Transverse colon (tissue), 4 donors: Measurements from ENCODE around the gene MOAP1. TPM values are rescaled to one million over a fixed set of nuclear protein-coding genes. Genes with fewer than 3 reads are reported as not detected.
"Not testable (repeated sequence)": the region's sequence is repeated elsewhere in the genome, so short reads cannot be mapped to it uniquely, and the experiment has no call there.

Experiments used
- DNase-seq: peaks from one replicate; pipeline ENCODE4 v3.0.0-alpha.2; 2019
- H3K27ac ChIP-seq, 4 donors: fragments of 200-600 bp; sonication (generic); 2 replicates each; pipeline ENCODE4 v1.5.1; 2016 to 2018; ENCODE audit warnings: inconsistent platforms in 4 of 4
- H3K27me3 ChIP-seq: fragments of 200-600 bp; sonication (generic); 2 replicates; pipeline ENCODE4 v1.5.1; 2017; ENCODE audit warnings: inconsistent platforms
- H3K36me3 ChIP-seq, 4 donors: fragments of 200-600 bp; sonication (generic); 2 replicates each; pipeline ENCODE4 v1.5.1; 2017 to 2019; ENCODE audit warnings: inconsistent platforms in 4 of 4
- H3K4me1 ChIP-seq, 4 donors: fragments of 200-600 bp; sonication (generic); 2 replicates each; pipeline ENCODE4 v1.5.1; 2017 to 2020; ENCODE audit warnings: inconsistent platforms in 4 of 4
- H3K4me3 ChIP-seq, 4 donors: fragments of 200-600 bp; sonication (generic); 1 replicate in 1 of 4; 2 replicates in 3 of 4; pipeline versions ENCODE4 v1.5.1 to v1.6.1; 2017 to 2019; ENCODE audit warnings: inconsistent platforms in 4 of 4
- H3K9me3 ChIP-seq, 2 donors: fragments of 200-600 bp; sonication (generic); 2 replicates each; pipeline ENCODE4 v1.5.1; 2017 to 2019; ENCODE audit warnings: inconsistent platforms in 2 of 2
- CTCF ChIP-seq, 5 experiments: fragments of 200-600 bp in 3 of 5; fragments of 450-650 bp in 2 of 5; sonication (generic) in 3 of 5; IDR thresholded peaks; 1 replicate in 2 of 5; 2 replicates in 3 of 5; pipeline ENCODE4 v1.5.1; 2016 to 2017; ENCODE audit warnings: antibody characterized with exemption in 5 of 5, inconsistent platforms in 3 of 5, mild to moderate bottlenecking in 2 of 5, moderate library complexity in 1 of 5
- EP300 ChIP-seq: sonication (generic); formaldehyde crosslinking; IDR thresholded peaks from one replicate; pipeline ENCODE4 v1.6.1; 2017; ENCODE audit warnings: antibody characterized with exemption, low read depth
- POLR2A ChIP-seq: fragments of 450-650 bp; IDR thresholded peaks from one replicate; pipeline ENCODE4 v1.6.1; 2016; ENCODE audit warnings: antibody characterized with exemption, mild to moderate bottlenecking, moderate library complexity
- POLR2AphosphoS5 ChIP-seq, 3 donors: sonication (generic); formaldehyde crosslinking; IDR thresholded peaks; one replicate each; pipeline ENCODE4 v1.6.1; 2016; ENCODE audit warnings: antibody characterized with exemption in 3 of 3
- WGBS, 2 donors: methylation state at CpG; one replicate each; pipeline ENCODE4 v1.1.5; 2018; ENCODE audit warnings: low coverage in 1 of 2; 5-methylcytosine and 5-hydroxymethylcytosine counted together
- in situ Hi-C, 4 donors: fragments of 200-750 bp; cut with MboI; loops; one replicate each; pipeline versions ENCODE4 v1.15.0 to v1.15.1; 2017; ENCODE audit warnings: low sequenced_read_pairs in 3 of 4, low pct_ligation_motif_present in 1 of 4, low pct_unique_long_range_greater_than_20kb in 1 of 4
- intact Hi-C: fragments of 100-400 bp; cut with DNase I; formaldehyde crosslinking; loops from one replicate; pipeline ENCODE4 v1.15.1; 2023; ENCODE audit warnings: low total_unique reads
- total RNA-seq, 4 donors: library from RNA; depleted of rRNA; stranded (reverse); fragments of >200 nt; gene quantifications; one replicate each; pipeline ENCODE4 v1.1.0, GENCODE V29; 2016

Gene MOAP1
- total RNA-seq, 4 donors from 2014 or later = 2.2 to 28.1 (median 12.3) TPM

- no peaks in the 10 kb centered on the region for H3K27me3 ChIP-seq
- no peak overlapping the region for H3K4me3 ChIP-seq
- no peak for TF ChIP-seq POLR2A
- no peak for TF ChIP-seq EP300
- no peak for TF ChIP-seq POLR2AphosphoS5 (IDR thresholded peaks at IDR 0.05)
- 95% methylated on average over 4 to 8 of the region's 8 CpGs for WGBS, 2 donors
- in situ Hi-C loops (loop anchor here in 1 of 4 donors (10.0 kb wide), 1 partner anchor 194 kb away; no protein-coding TSS in a partner anchor), intact Hi-C loops (no loop called here)
- no peak for DNase-seq
- H3K4me1 ChIP-seq = peaks cover 0 to 14% (median 5%) of the 10 kb centered on the region in 4 donors
- H3K27ac ChIP-seq = no peak overlapping the region
- no peaks in the 10 kb centered on the region for H3K9me3 ChIP-seq
- no peaks in the 10 kb centered on the region for H3K36me3 ChIP-seq
Observed at GRCh38 chr14:93148979-93149378, 35.7 kb downstream of the MOAP1 start.

- Histone ChIP-seq H3K27me3 (no peaks in the 10 kb centered on the region), H3K4me1 (peaks cover 0 to 12% (median 2%) of the 10 kb centered on the region in 4 donors), H3K27ac (no peak overlapping the region), H3K9me3 (no peaks in the 10 kb centered on the region), H3K36me3 (no peaks in the 10 kb centered on the region), H3K4me3 (no peak overlapping the region)
- in situ Hi-C loops (loop anchor here in 1 of 4 donors (10.0 kb wide), 1 partner anchor 191 kb away; no protein-coding TSS in a partner anchor), intact Hi-C loops (no loop called here)
- no peak for TF ChIP-seq CTCF (IDR thresholded peaks at IDR 0.05)
- no peak for TF ChIP-seq EP300
- no peak for TF ChIP-seq POLR2AphosphoS5 (IDR thresholded peaks at IDR 0.05)
- no peak for TF ChIP-seq POLR2A
- no peak for DNase-seq
- WGBS, 2 donors = 64 to 93% methylated on average over 3 to 9 of the region's 9 CpGs
Observed at GRCh38 chr14:93146119-93146518, 38.6 kb downstream of the MOAP1 start.

- Histone ChIP-seq H3K27me3 (no peaks in the 10 kb centered on the region), H3K4me3 (no peak overlapping the region), H3K36me3 (no peaks in the 10 kb centered on the region), H3K9me3 (no peaks in the 10 kb centered on the region), H3K4me1 (peaks cover 0 to 7% (median 5%) of the 10 kb centered on the region in 4 donors), H3K27ac (no peak overlapping the region)
- 67 to 72% methylated on average over 5 to 12 of the region's 13 CpGs for WGBS, 2 donors
- in situ Hi-C loops (loop anchor here in 2 of 4 donors (5.0 to 10.0 kb wide), 2 partner anchors 188 to 191 kb away; no protein-coding TSS in a partner anchor), intact Hi-C loops (no loop called here)
- no peak for DNase-seq
- TF ChIP-seq CTCF (IDR thresholded peaks at IDR 0.05) = no peak
- no peak for TF ChIP-seq POLR2A
- no peak for TF ChIP-seq POLR2AphosphoS5 (IDR thresholded peaks at IDR 0.05)
- TF ChIP-seq EP300 = no peak
Observed at GRCh38 chr14:93142854-93143652, 41.6 kb downstream of the MOAP1 start.

- Histone ChIP-seq H3K27ac (no peak overlapping the region), H3K9me3 (no peaks in the 10 kb centered on the region), H3K27me3 (no peaks in the 10 kb centered on the region), H3K4me1 (peaks cover 0 to 36% (median 16%) of the 10 kb centered on the region in 4 donors), H3K4me3 (no peak overlapping the region), H3K36me3 (no peaks in the 10 kb centered on the region)
- in situ Hi-C loops = loop anchor here in 2 of 4 donors (10.0 kb wide), 2 partner anchors 183 to 193 kb away; no protein-coding TSS in a partner anchor
- DNase-seq = peak; percentile 88
- TF ChIP-seq POLR2AphosphoS5 (IDR thresholded peaks at IDR 0.05) = peak in 2 of 3 donors; percentile 38 to 53
- no peak for TF ChIP-seq POLR2A
- peak in 4 of 5 experiments; percentile 19 to 58 (median 40) for TF ChIP-seq CTCF (IDR thresholded peaks at IDR 0.05)
- WGBS, 2 donors = 46 to 49% methylated on average over 9 to 17 of the region's 17 CpGs
- intact Hi-C loops = loop anchor here (2.0 kb wide), 1 partner anchor 187 kb away; no protein-coding TSS in a partner anchor
Observed at GRCh38 chr14:93137864-93138263, 46.8 kb downstream of the MOAP1 start.

- not testable (repeated sequence) for H3K27ac ChIP-seq
- in situ Hi-C loops = loop anchor here in 2 of 4 donors (10.0 kb wide), 2 partner anchors 182 to 192 kb away; no protein-coding TSS in a partner anchor
- peaks cover 0 to 43% (median 18%) of the 10 kb centered on the region in 4 donors for H3K4me1 ChIP-seq
Observed at GRCh38 chr14:93136508-93136907, 48.2 kb downstream of the MOAP1 start.

More at GRCh38 chr14:93136508-93136907, 48.2 kb downstream of the MOAP1 start:
- H3K27me3 ChIP-seq, DNase-seq, intact Hi-C loops, H3K9me3 ChIP-seq, H3K36me3 ChIP-seq, H3K4me3 ChIP-seq: not testable (repeated sequence)
- WGBS, 2 donors = 80% methylated on average over 1 to 13 of the region's 13 CpGs
